H54 (cell line): Measurements from ENCODE around the gene HSBP1L1.

Experiments
- DNase-seq: peaks from one replicate; pipeline ENCODE4 v3.0.0; 2011; ENCODE audit warnings: low spot score, mixed read lengths; ENCODE audit not compliant: insufficient read length
- FAIRE-seq: peaks from 3 replicates; lab custom pipeline; 2011; peaks lifted over from hg19 to GRCh38; lab: Jason Lieb, UNC
- POLR2A ChIP-seq: IDR thresholded peaks from 2 replicates; pipeline ENCODE4 v1.6.1; 2011; ENCODE audit warnings: low read depth, mild to moderate bottlenecking, low read length

HSBP1L1 gene

DNA sequence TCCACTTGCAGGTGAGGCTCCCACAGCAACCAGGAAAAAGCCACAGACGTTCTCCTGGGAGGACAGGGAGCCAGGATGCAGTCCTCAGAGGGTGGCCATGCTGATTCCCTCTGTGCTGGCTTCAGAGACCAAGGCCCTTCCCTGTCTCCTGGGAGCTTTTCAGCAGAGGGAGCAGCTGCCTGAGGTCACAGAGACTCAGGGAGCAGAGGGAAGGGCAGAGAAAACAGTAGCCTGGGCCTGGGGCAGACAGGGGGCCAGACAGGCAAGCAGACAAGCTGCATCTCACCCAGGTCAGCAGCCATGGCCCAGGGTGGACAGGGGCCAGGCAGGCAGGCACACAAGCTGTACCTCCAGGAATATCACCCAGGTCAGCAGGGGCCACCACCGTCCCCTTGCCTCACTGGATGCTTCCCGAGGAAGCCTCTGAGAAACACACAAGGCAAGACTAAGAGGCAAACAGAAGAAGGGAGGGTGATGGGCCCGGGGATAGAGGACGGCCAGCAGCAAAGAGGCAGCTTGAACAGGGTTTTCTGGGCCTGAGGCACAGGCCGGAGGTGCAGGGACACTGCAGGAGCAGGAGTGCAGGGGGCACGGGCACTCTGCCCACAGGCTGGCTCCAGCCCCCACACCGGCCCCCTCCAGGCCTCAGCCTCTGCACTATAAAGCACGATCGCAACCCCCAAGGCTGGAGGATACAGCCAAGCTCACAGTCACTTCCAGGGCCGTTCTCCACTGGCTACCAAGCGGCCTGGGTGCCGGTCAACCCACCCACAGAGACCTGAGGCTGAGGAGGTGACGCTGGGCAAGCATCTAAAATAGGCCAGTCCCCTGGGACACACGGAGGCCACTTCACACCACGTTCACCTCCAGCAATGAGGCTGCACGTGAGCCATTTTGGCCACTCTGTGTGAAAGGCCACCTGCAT is 19.1 kb upstream of the HSBP1L1 start:
- TF ChIP-seq POLR2A: no peak
- DNase-seq (no peak), FAIRE-seq (no peak)

DNA sequence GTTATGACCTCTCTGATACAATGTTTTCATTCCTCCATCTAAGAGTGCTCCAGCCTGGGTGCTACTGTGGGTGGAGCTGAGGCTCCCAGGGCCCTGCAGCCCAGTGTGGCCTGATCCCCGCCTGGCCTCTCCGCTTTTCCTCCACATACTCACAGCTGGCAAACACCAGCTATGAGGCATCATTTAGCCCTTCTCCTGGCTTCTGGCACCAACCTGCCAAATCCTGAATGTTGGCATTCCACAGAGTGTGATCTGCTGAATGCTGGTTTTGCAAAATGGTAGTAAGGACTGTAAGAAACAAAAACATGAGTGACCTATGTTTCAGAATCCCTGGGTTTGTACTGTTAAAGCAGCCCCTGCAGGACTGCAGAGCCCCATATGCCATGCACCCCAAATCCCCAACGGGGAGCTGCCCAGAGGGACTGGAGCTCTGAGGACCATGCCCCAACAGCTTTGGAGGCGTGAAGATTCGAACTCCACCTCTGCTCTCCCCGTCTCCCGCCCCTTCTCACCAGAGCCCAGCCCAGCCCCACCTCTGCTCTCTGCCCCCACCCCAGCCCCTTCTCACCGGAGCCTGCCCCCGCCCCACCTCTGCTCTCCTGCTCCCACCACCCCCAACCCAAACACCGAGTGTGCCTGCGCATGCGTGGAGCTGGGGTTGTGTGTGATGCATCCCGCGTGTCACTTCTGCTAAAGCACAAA is 17.2 kb upstream of the HSBP1L1 start:
- DNase-seq (no peak), FAIRE-seq (no peak)
- TF ChIP-seq POLR2A: no peak

DNA sequence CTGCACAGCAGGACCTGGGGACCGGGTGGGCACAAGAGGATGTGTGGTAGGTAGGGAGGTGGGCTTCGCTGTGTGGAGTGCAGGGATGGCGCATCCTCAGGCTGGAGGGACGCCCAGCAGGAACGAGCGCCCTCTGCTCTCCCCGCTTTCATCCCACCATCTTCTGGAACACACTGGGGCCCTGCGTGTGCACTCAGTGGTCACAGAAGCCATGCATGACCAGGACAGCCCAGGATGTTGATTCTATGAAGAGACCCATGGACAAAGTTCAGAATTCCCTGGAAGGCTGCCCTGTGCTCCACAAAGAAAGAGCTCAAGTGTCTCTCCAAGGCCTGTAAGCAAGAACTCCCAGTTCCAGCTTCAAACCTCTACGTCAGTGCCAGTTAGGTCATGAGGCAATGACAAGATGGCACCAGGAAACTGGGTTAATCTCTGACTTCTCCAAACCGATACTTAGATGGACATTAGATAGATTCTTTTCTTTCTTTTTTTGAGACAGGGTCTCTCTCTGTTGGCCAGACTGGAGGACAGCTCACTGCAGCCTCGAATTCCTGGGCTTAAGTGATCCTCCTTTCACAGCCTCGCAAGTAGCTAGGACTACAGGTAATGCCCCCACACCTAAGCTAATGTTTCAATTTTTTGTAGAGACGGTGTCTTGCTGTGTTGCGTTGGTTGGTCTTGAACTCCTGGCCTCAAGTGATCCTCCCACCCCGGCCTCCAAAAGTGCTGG is 16.4 kb upstream of the HSBP1L1 start:
- TF ChIP-seq POLR2A: no peak
- DNase-seq (no peak), FAIRE-seq (no peak)

DNA sequence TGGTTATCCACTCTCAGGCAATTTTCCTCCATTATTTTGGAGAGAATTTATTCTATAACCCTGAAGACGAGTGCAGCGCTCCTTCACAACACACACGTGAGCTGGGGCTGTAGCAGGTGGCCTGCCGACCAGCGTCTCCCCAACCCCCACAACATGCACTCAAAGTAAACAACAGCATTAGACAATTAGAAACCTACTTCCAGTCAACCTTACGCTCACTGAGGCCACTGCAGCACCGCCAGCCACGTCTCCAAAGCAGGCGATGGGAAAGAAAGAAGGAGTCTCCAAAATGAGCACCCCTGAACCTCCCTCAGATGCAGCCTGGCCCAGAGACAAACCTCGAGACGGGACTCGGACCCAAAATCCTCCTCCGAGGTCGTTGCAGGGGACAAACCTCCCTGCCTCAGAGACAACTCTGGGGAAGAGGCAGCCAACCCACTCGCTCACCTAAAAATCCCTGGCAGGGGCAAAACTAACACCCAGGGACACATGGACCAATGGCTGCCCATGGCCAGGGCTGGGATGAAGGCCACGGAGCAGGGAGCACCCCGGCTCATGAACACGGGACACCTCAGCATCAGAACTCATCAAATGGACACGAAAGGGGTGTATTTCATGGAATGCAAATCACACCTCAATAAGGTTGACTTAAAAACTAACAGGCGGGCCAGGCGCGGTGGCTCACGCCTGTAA is 15.6 kb upstream of the HSBP1L1 start:
- TF ChIP-seq POLR2A: no peak
- FAIRE-seq (no peak), DNase-seq (no peak)

DNA sequence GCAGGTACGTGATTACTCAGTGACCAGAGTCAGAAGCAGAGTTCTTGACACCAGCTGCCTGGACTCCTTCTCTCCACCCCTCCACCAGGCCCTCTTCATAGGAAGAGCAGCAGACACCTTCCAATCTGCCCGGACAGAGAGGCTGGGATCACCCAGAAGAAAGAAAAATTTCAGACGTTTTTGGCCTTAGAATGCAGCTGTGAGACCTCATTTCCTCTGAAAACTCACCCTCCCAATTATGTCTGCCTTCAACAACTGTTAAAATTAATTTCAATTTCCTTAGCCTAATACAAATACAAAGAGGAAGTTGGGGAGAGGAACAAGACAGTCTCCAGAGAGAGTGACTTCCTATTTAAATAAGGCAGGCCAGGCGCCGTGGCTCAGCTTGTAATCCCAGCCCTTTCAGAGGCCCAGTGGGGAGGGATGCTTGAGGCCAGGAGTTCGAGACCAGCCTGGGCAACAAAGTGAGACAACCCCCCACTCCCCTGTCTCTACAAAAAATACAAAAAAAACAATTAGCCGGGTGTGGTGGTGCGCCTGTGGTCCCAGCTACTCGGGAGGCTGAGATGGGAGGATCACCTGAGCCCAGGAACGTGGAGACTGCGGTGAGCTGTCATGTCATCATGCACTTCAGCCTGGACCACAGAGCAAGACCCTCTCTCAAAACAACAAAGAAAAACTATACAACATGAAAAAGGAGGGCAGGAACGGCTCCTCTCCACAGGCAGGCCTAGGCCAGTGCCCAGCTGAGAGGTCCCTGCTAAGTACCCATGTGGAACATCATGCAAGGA is 14.6 kb upstream of the HSBP1L1 start:
- FAIRE-seq: no peak

DNA sequence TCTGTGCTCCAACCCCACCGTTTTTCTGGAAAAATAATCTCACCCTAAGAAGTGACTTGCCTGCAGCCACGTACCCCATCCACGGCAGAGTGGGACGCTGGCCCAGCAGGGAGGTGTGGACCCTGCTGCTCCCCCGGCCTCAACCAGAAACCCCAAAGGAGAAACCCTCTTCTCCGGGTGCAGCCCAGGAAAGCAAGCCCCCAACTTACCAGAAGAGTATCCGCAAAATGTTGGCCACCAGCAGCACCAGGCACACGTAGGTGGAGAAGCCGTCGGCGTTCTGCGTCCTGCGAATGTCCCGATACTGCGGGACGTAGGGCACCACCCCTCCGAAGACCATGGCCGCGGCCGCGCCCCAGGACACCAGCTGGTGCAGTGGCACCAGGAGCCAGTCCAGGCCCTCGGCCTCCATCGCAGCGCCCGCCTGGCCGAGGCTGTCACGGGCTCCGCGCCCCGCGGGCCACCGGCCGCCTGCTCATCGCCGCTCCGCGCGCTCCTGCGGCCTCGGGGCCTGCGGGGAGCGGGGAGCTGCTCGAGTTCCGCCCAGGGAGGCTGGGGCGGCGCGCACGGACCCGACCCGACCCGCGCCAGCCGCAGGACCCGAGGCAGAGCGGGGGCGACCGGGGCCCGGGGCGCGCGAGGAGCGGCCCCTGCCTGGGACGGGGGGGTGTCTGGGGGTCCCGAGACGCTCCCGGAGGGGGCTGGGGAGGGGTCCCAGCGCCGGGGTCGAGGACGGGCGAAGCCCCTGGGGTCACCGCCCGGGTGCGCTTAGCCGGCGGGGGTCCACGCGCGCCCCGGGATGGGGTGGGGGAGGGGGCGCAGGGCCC is 13.7 kb upstream of the HSBP1L1 start:
- FAIRE-seq: no peak
- no peak for DNase-seq
- no peak for TF ChIP-seq POLR2A

More for the DNA sequence above, 14.6 kb upstream of the HSBP1L1 start:
- no peak for DNase-seq
- TF ChIP-seq POLR2A: no peak

DNA sequence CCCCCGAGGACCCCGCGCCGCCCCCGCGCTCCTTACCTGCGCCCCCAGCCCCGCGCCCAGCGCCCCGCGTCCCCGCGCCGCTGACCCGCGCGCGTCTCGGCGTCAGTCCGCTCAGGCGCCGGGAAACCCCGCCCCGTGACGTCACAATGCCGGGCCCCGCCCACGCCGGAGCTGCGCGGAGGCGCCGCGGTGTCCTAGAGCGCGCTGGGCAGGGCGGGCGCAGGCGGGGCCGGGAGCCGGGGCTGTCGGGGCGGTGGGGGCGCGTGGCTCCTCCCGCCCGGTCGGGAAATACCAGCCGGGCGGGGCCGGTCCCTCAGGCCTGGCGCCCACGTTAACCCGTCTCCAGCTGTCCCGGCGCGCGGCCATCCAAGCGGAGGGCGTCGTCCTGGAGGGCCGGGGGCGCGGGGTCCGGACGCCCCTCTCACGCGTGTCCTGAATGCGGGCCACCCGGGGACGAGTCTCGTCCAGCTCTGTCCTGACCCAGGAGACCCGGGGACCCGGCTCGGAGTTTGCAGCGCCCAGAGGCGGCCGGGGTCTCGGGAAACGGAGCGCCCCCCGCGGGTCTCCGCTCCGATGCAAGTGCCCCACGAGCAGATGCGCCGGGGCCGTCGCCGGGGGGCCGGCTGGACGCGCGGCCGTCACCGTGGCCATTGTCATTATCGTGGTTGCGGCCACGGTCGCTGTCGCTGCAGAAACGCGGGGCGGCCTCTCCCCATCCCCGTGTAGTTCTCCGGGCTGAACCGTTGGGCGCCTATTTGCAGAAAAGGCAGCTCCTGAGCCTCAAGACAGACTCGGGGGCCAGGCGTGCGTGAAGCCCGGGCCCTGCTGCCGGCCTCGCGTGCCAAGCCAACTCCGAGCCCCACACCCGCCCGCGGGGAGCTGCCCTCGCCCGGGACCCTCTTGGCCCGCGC is 12.6 kb upstream of the HSBP1L1 start, which contains the start of gene SLC66A2:
Gene SLC66A2 (minus strand): TSS at position 109 of the 911 bp plus-strand sequence. CDS start 727 bp downstream, outside the sequence.
- FAIRE-seq (no peak), DNase-seq (peak; percentile 56)
- no peak for TF ChIP-seq POLR2A

DNA sequence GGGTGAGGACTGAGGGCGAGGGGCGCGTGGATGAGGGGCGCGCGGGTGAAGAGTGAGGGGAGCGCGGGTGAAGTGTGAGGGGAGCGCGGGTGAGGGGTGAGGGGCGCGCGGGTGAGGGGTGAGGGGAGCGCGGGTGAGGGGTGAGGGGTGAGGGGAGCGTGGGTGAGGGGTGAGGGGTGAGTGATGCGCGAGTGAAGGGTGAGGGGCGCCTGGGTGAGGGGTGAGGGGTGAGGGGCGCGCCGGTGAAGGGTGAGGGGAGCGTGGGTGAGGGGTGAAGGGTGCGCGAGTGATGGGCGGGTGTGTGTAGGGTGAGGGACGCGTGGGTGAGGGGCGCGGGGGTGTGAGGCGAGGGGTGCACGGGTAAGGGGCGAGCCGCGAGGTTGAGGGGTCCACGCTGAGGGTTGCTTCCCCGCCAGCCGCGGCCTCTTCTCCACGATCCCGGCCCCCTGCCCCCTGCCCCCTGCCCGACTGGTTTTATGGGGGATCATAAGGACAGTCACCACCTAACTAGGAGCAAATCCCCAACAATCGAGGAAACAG is 11.9 kb upstream of the HSBP1L1 start:
- TF ChIP-seq POLR2A: no peak
- no peak for FAIRE-seq
- no peak for DNase-seq

DNA sequence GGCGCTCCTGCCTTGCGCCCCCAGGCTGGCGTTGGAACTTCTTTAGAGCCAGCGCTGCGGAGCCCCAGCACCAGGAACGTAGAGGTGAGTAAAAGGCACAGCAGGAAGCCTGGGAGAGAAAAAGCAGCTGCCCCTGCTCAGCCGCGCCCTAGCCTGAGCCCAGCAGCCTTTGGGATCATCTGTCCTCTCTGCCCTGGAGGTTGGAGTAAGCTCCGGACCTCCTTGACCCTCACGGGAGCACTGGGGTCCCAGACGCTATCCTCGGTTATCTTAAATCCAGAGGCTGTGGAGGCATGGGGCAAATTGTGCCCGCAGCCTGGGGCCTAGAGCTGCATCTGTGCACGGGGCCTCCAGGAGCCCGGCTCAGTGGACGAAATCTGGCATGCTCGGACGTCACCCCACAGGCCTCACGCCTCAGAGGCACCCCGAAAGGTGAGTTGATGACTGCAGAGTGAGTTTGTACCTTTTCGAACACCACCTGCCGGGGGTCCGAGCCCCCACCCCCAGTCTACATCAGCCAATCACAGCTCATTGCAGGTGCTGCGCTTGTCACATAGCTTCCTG is 11.4 kb upstream of the HSBP1L1 start:
- FAIRE-seq: no peak
- no peak for DNase-seq
- no peak for TF ChIP-seq POLR2A

DNA sequence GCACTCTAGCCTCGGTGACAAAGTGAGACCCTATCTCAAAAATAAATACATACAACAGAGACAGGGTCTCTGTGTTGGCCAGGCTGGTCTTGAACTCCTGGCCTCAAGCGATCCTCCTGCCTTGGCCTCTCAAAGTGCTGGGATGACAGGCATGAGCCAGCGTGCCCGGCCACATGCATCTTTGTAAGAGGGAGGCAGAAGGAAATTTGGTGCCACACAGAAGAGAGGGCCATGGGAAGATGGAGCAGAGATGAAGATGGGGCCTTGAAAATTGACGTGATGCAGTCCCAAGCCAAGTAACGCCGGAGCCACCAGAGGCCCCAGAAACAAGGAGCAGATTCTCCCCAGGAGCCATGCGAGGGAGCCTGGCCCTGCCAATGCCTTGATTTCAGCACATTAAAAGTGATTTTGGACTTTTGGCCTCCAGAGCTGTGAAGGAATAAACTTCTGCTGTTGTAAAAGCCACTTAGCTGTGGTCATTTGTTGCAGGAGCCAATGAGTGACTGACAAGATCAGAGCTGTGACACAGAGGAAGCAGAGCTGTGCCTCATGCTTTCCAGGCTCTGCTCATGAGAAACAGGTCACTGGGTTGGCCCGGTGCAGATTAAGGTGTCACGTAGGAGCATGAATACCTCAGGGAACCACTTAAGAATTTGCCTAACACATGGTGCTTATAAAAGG is 10.3 kb upstream of the HSBP1L1 start:
- no peak for TF ChIP-seq POLR2A
- no peak for FAIRE-seq
- DNase-seq: no peak
